Epidermal melanocyte (primary cell): ENCODE measurements around the gene ZNF592.
"Not testable (repeated sequence)": the region's sequence is repeated elsewhere in the genome, so short reads cannot be mapped to it uniquely, and the experiment has no call there.

Experiments
- DNase-seq: peaks from one replicate; pipeline ENCODE4 v3.0.0; 2011; ENCODE audit warnings: low spot score; ENCODE audit not compliant: insufficient read length

The ZNF592 gene

DNA sequence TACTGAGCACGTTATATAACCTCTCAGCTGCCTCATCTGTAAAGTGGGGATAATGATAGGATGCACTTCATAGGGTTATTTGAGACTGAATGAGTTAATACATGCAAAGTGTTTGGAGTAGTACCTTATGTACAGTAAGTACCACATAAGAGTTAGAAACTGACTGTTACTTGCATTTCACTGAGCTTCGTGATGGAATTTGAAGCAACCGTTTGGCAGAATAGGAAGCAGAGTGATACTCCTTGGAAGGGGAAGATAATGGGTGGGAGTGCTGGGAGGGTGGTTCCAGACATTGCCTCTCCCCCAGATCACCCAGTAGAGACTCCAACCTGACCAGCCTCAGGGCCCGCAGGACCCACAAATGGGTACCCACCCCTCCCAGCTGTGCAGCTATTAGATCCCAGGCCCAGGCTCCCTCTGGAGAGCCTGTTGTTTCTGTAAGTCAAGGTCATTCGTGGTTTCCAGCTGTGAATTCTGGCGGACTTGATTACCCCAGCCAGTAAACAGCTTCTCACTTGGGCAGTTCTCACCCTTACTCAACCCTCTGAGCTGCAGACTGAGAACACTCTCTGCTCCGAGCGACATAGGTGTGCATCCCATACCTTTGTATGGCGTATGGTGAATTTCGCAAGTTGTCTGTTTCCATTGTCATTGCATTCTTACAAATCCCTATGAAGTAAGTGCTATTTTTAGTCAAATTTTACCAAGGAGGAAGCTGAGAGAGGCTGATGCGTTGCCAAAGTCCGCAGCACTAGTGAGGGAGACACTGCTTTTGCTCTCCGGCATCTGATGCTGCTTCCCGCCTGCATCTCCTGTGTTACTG lies 79.9 kb downstream of the ZNF592 start:
- DNase-seq: no peak

- no peak for DNase-seq
These were observed 81.0 kb downstream of the ZNF592 start for GRCh38 chr15:84829428-84829827.

DNA sequence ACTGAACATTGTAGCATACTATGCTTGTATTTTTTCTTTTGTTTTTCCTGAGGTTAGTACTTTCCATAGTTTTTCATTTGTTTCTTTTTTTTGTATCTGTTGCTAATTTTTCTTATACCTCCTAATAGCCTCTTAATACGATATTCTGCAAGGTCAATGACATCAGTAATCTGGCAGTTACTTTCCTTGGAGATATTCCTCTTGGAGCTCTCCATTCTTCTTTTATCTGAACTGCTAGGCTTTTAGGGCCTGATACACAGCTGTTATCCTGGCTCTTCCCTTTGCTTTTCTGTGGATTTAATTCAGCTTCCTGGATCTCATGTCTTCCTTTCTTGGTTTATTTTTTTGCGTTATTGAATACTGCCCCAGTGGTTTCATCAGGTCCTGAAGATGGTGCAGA lies 81.6 kb downstream of the ZNF592 start:
- DNase-seq: no peak

- DNase-seq: no peak
These were observed 82.6 kb downstream of the ZNF592 start for GRCh38 chr15:84831028-84831427.

DNA sequence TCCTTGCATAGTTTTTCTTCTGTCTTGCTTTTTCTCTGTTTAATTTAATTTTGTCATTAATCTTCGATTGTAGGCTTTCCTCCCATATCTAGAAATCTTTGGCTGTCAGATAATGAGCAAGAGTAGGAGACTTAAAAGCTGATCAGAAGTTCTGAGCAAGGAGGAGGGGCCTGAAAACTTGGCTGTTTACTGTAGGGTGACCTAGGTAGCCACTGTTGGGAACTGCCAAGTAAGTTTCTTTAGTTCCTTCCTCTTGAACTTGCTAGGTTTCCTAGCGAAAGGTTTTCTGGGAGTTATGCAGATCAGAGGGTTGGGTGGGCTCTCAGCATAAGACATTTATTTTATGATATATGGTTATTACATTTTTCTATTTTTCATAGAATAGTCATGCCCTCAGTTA lies 83.2 kb downstream of the ZNF592 start:
- no peak for DNase-seq

- no peak for DNase-seq
These were observed 84.2 kb downstream of the ZNF592 start for GRCh38 chr15:84832448-84833040.

- no peak for DNase-seq
These were observed 85.2 kb downstream of the ZNF592 start for GRCh38 chr15:84833447-84834228.

GRCh38 chr15:84834229-84834955 lies 86.0 kb downstream of the ZNF592 start:
- DNase-seq: no peak

DNA sequence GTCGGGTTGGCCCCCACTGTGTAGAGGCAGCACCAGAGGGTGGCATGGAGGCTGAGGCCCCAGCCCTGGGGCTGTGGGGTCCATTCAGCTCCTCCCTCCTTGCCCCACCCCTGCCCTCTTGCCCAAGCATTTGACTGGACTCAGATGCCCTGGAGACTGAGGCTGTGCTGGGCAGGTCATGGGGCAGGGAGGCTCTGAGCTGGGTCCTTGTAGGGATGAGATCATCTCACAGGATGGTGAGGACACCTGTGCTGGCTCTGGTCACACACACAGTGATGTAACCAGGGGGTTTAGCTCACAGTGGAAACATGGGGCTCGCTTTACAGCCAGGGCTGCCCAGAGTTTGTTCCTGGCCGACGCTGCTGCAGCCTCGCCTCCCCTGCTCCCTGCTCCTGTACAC lies 86.6 kb downstream of the ZNF592 start:
- DNase-seq: no peak

DNA sequence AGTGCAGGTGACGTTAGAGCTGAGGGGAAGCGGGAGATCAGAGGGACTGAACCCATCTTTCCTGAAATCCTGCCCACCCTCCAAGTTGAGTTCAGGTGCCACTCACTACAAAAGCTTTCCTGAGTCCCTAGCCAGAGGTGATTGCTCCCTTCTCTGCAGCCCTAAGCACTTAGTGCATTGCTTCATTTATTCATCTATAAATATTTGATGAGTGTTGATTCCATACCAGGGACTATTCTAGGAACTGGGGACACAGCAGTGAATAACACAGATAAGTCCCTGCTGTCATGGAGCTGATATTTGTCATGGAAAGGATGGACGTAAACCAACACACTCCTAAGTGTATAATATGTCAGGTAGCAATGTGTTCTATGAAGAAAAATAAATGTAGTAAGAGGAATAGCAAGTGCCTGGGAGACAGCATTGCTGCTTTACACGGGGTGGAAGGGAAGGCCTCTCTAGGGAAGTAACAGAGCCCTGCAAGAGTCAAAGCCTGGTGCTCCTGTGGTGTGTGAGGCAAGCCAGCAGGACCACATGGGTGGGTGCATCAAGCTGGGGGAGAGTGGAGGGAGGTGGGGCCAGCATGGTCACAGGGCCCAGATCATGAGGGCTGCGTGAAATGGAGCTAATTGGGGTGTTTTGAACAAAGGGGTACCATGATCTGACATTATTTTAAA lies 87.4 kb downstream of the ZNF592 start:
- DNase-seq: no peak

DNA sequence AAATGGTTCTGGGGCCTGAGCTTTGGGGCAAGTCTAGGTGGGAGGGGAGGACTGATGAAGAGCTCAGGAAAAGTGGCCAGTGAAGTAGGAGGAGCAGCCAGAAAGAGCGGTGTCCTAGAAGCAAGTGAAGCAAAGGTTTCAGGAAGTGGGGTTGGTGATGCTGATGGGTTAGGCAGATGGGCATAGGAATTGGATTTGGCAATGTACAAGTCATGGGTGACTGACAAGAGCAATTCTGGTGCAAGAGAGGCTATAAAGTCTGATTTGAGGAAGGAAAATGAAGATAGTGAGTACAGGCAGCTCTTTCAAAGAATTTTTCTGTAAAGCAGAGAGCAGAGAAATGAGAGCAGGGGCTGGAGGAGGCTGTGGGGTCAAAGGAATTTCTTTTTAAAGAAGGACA lies 88.5 kb downstream of the ZNF592 start:
- no peak for DNase-seq

DNA sequence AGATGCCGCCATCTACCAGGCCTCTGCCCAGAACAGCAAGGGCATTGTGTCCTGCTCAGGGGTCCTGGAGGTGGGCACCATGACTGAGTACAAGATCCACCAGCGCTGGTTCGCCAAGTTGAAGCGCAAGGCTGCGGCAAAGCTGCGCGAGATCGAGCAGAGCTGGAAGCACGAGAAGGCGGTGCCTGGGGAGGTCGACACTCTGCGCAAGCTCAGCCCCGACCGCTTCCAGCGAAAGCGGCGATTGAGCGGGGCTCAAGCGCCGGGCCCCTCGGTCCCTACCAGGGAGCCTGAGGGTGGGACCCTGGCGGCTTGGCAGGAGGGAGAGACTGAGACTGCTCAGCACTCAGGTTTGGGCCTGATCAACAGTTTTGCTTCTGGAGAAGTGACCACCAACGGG lies 91.3 kb downstream of the ZNF592 start:
- no peak for DNase-seq

DNA sequence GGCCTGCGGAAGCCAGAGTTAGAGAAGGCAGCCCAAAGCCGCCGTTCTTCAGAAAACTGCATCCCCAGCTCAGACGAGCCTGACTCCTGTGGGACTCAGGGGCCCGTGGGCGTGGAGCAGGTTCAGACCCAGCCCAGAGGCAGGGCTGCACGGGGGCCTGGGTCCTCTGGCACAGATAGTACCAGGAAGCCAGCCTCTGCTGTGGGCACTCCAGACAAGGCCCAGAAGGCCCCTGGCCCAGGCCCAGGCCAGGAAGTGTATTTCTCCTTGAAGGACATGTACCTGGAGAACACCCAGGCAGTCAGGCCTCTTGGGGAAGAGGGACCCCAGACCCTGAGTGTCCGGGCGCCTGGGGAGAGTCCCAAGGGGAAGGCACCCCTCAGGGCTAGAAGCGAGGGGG lies 91.9 kb downstream of the ZNF592 start:
- no peak for DNase-seq

DNA sequence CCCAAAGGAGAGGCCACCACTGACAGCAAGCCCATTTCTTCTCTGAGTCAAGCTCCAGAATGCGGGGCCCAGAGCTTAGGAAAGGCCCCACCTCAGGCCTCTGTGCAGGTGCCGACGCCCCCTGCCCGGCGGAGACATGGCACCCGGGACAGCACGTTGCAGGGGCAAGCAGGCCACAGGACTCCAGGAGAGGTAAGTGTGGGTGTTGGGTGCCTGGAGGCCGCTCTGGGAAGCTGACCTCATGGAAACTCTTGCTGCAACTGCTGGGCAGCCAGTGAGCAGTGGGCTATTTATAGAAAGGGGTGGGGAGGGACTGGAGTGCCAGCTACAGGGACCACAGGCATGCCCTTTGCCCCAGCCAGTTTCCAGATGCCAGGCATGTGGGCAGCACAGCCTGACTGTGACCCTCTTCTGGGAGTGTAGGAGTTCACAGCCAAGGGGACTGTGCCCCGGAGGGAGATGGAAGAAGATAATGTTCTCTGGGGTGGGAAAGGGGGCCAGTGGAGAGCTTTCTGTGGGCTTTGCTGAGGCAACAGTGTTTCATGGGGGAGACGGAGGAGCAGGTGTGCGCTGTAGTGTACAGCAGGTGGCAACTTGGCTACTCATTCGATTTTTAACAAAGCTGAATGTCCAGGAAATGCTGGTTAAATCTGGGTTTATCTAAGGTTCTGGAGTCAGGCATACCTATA lies 92.5 kb downstream of the ZNF592 start:
- DNase-seq: no peak

DNA sequence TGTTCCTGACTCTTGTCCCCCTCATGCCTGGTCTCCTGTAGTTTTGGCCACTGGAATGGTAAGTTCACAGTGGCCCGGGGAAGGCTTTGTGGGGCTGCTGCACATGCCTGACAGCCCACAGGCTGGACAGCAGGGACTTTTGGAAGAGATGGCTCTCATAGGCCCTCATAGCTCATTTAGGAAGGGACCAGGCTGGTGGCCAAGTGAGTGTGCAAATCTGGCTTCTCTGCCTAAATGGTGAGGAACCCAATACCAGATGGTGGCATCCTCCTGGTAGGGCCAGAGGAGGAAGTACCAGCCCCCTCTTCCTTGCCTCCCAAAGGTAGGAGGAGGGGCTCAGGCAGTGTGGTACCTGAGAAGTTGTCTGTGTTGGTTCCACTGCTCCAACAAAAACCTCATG lies 94.4 kb downstream of the ZNF592 start:
- DNase-seq: no peak

GRCh38 chr15:84844964-84845363 lies 96.6 kb downstream of the ZNF592 start:
- no peak for DNase-seq

GRCh38 chr15:84845631-84846030 lies 97.2 kb downstream of the ZNF592 start:
- DNase-seq: not testable (repeated sequence)

DNA sequence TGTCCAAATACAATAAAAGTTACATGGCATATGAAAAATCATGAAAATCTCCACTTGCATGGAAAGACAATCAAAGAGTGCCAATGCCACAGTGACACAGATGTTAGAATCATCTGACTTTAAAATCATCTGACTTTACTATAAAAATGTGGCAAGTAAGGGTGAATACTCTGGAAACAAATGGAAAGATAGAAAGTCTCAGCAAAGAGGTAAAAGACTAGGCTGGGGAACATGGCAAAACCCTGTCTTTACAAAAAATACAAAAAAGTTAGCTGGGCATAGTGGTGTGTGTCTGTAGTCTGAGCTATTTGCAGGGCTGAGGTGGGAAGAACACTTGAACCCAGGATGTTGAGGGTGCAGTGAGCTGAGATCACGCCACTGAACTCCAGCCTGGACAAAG lies 97.9 kb downstream of the ZNF592 start:
- DNase-seq: no peak

DNA sequence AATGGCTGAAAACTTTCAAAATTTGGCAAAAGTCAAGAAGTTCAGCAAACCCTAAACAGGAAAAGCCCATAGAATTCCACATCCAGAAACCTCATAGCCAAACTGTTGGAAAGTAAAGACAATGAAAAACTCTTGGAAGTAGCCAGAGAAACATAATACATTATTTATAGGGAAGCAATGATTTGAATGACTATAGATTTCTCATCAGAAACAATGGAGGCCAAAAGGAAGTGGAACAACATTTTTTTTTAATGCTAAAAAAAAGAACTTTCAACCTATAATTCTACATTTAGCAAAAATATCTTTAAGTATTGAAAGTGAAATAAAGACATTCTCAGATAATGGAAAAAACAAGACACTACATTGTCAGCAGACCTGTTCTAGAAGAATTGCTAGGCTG lies 99.0 kb downstream of the ZNF592 start:
- no peak for DNase-seq

- DNase-seq: no peak
These were observed 103.8 kb downstream of the ZNF592 start for GRCh38 chr15:84852212-84852611.

DNA sequence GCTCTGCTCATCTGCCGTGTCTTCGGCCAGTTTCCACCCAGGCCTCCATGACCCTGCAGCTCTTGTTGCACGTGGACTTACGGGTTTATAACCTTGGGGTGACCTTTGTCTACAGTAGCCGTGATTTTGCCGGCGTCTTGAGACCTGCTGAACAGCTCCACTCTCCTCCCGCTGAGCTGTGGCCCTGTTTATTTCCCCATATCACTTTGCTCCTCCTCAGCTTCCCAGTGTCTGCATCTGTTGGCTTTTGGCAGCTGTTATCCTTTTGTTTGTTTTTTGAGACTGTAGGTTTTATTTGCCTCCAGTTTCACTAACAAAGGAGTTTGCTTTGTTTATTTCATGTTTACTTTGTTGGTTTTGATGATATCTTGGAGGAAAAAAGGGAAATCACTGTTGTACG lies 106.7 kb downstream of the ZNF592 start:
- DNase-seq: no peak
